ENCODE measurements around the gene KLK6. TPM values are rescaled to one million over a fixed set of nuclear protein-coding genes. Genes with fewer than 3 reads are reported as not detected.
A peak's percentile ranks its signal among the peaks of the same experiment; 100 is the strongest.

The KLK6 gene
- total RNA-seq (not detected), polyA plus RNA-seq (not detected)

- Mint-ChIP-seq H3K27ac (no peak within 1 kb of the TSS), H3K27me3 (peaks cover 23% of the 10 kb centered on the region)
Observed at GRCh38 chr19:50969413-50969760, at the start of gene KLK6. KLK6 (minus strand) TSS chr19:50969591; CDS start chr19:50968104, 1,487 bp downstream.

GRCh38 chr19:51018745-51019543 is 49.6 kb upstream of the KLK6 start:
- no peak for DNase-seq
- Mint-ChIP-seq H3K27me3 (peaks cover 73% of the 10 kb centered on the region), H3K4me1 (peaks cover 0 to 34% (median 10%) of the 10 kb centered on the region in 4 donors), H3K9me3 (peaks cover 0 to 6% (median 0%) of the 10 kb centered on the region in 7 donors), H3K36me3 (no peaks in the 10 kb centered on the region), H3K4me3 (peak overlapping the region in 2 of 4 donors; percentile 11 to 81), H3K27ac (no peak overlapping the region)
- no peak for ATAC-seq (ENCODE audit: low read depth in 2 of 2)
- H3K27ac ChIP-seq (ENCODE audit: insufficient read depth, low read length, poor library complexity, severe bottlenecking), result no peak overlapping the region
- no peaks in the 10 kb centered on the region for H3K9me3 ChIP-seq (ENCODE audit: control insufficient read depth in 2 of 2, low read length in 2 of 2)
- H3K4me3 ChIP-seq (ENCODE audit: low read depth, low read length), result no peak overlapping the region
- H3K4me1 ChIP-seq (ENCODE audit: control insufficient read depth, insufficient read depth, low read length, poor library complexity, severe bottlenecking), result peaks cover 11% of the 10 kb centered on the region
- no peaks in the 10 kb centered on the region for H3K27me3 ChIP-seq (ENCODE audit: control insufficient read depth, insufficient read depth, low read length)
- H3K36me3 ChIP-seq (ENCODE audit: control insufficient read depth, insufficient read depth, low read length), result no peaks in the 10 kb centered on the region

More at GRCh38 chr19:50969413-50969760, at the start of gene KLK6:
- Histone ChIP-seq H3K27ac (ENCODE audit: insufficient read depth, low read length, poor library complexity, severe bottlenecking) (no peak within 1 kb of the TSS), H3K4me1 (ENCODE audit: control insufficient read depth, insufficient read depth, low read length, poor library complexity, severe bottlenecking) (no peaks in the 10 kb centered on the region), H3K9me3 (ENCODE audit: control insufficient read depth in 2 of 2, low read length in 2 of 2) (no peaks in the 10 kb centered on the region), H3K4me3 (ENCODE audit: low read depth, low read length) (no peak within 1 kb of the TSS), H3K27me3 (ENCODE audit: control insufficient read depth, insufficient read depth, low read length) (no peaks in the 10 kb centered on the region), H3K36me3 (ENCODE audit: control insufficient read depth, insufficient read depth, low read length) (no peaks in the 10 kb centered on the region)
- Mint-ChIP-seq H3K4me3 (no peak within 1 kb of the TSS), H3K9me3 (no peaks in the 10 kb centered on the region), H3K36me3 (no peaks in the 10 kb centered on the region), H3K4me1 (no peaks in the 10 kb centered on the region)
- DNase-seq (no peak), ATAC-seq (ENCODE audit: low read depth in 2 of 2) (no peak)

GRCh38 chr19:51016798-51017683 is 47.6 kb upstream of the KLK6 start:
- Mint-ChIP-seq H3K27ac (no peak overlapping the region), H3K4me3 (peak overlapping the region in 2 of 4 donors; percentile 66 to 74)
- no peak for ATAC-seq (ENCODE audit: low read depth in 2 of 2)

GRCh38 chr19:51015691-51016267 is 46.4 kb upstream of the KLK6 start:
- Histone ChIP-seq H3K4me1 (ENCODE audit: control insufficient read depth, insufficient read depth, low read length, poor library complexity, severe bottlenecking) (peaks cover 11% of the 10 kb centered on the region), H3K4me3 (ENCODE audit: low read depth, low read length) (no peak overlapping the region), H3K36me3 (ENCODE audit: control insufficient read depth, insufficient read depth, low read length) (no peaks in the 10 kb centered on the region), H3K27me3 (ENCODE audit: control insufficient read depth, insufficient read depth, low read length) (no peaks in the 10 kb centered on the region), H3K27ac (ENCODE audit: insufficient read depth, low read length, poor library complexity, severe bottlenecking) (no peak overlapping the region), H3K9me3 (ENCODE audit: control insufficient read depth in 2 of 2, low read length in 2 of 2) (no peaks in the 10 kb centered on the region)
- DNase-seq (no peak), ATAC-seq (ENCODE audit: low read depth in 2 of 2) (no peak)
- Mint-ChIP-seq H3K27me3 (peaks cover 66% of the 10 kb centered on the region), H3K9me3 (peaks cover 0 to 6% (median 0%) of the 10 kb centered on the region in 7 donors), H3K4me3 (no peak overlapping the region), H3K27ac (peak overlapping the region in 1 of 3 donors; percentile 35), H3K4me1 (peaks cover 0 to 30% (median 6%) of the 10 kb centered on the region in 4 donors), H3K36me3 (no peaks in the 10 kb centered on the region)

More at GRCh38 chr19:51016798-51017683, 47.6 kb upstream of the KLK6 start:
- Mint-ChIP-seq H3K36me3 (no peaks in the 10 kb centered on the region), H3K9me3 (peaks cover 0 to 6% (median 0%) of the 10 kb centered on the region in 7 donors), H3K4me1 (peaks cover 0 to 34% (median 10%) of the 10 kb centered on the region in 4 donors), H3K27me3 (peaks cover 73% of the 10 kb centered on the region)
- peak in 1 of 3 donors; percentile 56 for DNase-seq
- Histone ChIP-seq H3K27me3 (ENCODE audit: control insufficient read depth, insufficient read depth, low read length) (no peaks in the 10 kb centered on the region), H3K4me1 (ENCODE audit: control insufficient read depth, insufficient read depth, low read length, poor library complexity, severe bottlenecking) (peaks cover 11% of the 10 kb centered on the region), H3K9me3 (ENCODE audit: control insufficient read depth in 2 of 2, low read length in 2 of 2) (no peaks in the 10 kb centered on the region), H3K4me3 (ENCODE audit: low read depth, low read length) (no peak overlapping the region), H3K36me3 (ENCODE audit: control insufficient read depth, insufficient read depth, low read length) (no peaks in the 10 kb centered on the region), H3K27ac (ENCODE audit: insufficient read depth, low read length, poor library complexity, severe bottlenecking) (no peak overlapping the region)

- Mint-ChIP-seq H3K4me3 (no peak overlapping the region), H3K36me3 (no peaks in the 10 kb centered on the region), H3K27me3 (peaks cover 63% of the 10 kb centered on the region), H3K4me1 (peaks cover 0 to 26% (median 6%) of the 10 kb centered on the region in 4 donors), H3K27ac (no peak overlapping the region), H3K9me3 (peaks cover 0 to 6% (median 0%) of the 10 kb centered on the region in 7 donors)
- no peaks in the 10 kb centered on the region for H3K9me3 ChIP-seq (ENCODE audit: control insufficient read depth in 2 of 2, low read length in 2 of 2)
- peaks cover 11% of the 10 kb centered on the region for H3K4me1 ChIP-seq (ENCODE audit: control insufficient read depth, insufficient read depth, low read length, poor library complexity, severe bottlenecking)
- ATAC-seq (ENCODE audit: low read depth in 2 of 2), result no peak
- H3K27ac ChIP-seq (ENCODE audit: insufficient read depth, low read length, poor library complexity, severe bottlenecking), result no peak overlapping the region
- H3K36me3 ChIP-seq (ENCODE audit: control insufficient read depth, insufficient read depth, low read length), result no peaks in the 10 kb centered on the region
- no peaks in the 10 kb centered on the region for H3K27me3 ChIP-seq (ENCODE audit: control insufficient read depth, insufficient read depth, low read length)
- no peak overlapping the region for H3K4me3 ChIP-seq (ENCODE audit: low read depth, low read length)
- no peak for DNase-seq
Observed at GRCh38 chr19:51014242-51014641, 44.9 kb upstream of the KLK6 start.

GRCh38 chr19:51012661-51013190 is 43.3 kb upstream of the KLK6 start:
- Histone ChIP-seq H3K9me3 (ENCODE audit: control insufficient read depth in 2 of 2, low read length in 2 of 2) (no peaks in the 10 kb centered on the region), H3K36me3 (ENCODE audit: control insufficient read depth, insufficient read depth, low read length) (no peaks in the 10 kb centered on the region), H3K4me1 (ENCODE audit: control insufficient read depth, insufficient read depth, low read length, poor library complexity, severe bottlenecking) (peaks cover 8% of the 10 kb centered on the region), H3K27me3 (ENCODE audit: control insufficient read depth, insufficient read depth, low read length) (no peaks in the 10 kb centered on the region), H3K27ac (ENCODE audit: insufficient read depth, low read length, poor library complexity, severe bottlenecking) (no peak overlapping the region), H3K4me3 (ENCODE audit: low read depth, low read length) (no peak overlapping the region)
- peaks cover 48% of the 10 kb centered on the region for H3K27me3 Mint-ChIP-seq
- peaks cover 0 to 19% (median 2%) of the 10 kb centered on the region in 4 donors for H3K4me1 Mint-ChIP-seq
- ATAC-seq (ENCODE audit: low read depth in 2 of 2) (no peak), DNase-seq (no peak)
- no peaks in the 10 kb centered on the region for H3K36me3 Mint-ChIP-seq
- no peak overlapping the region for H3K4me3 Mint-ChIP-seq
- H3K9me3 Mint-ChIP-seq, result peaks cover 0 to 4% (median 0%) of the 10 kb centered on the region in 7 donors
- no peak overlapping the region for H3K27ac Mint-ChIP-seq

- peaks cover 25% of the 10 kb centered on the region for H3K27me3 Mint-ChIP-seq
- H3K36me3 Mint-ChIP-seq, result no peaks in the 10 kb centered on the region
- H3K27ac Mint-ChIP-seq, result no peak overlapping the region
- DNase-seq (no peak), ATAC-seq (ENCODE audit: low read depth in 2 of 2) (no peak)
- Histone ChIP-seq H3K4me1 (ENCODE audit: control insufficient read depth, insufficient read depth, low read length, poor library complexity, severe bottlenecking) (no peaks in the 10 kb centered on the region), H3K36me3 (ENCODE audit: control insufficient read depth, insufficient read depth, low read length) (no peaks in the 10 kb centered on the region), H3K27ac (ENCODE audit: insufficient read depth, low read length, poor library complexity, severe bottlenecking) (no peak overlapping the region), H3K4me3 (ENCODE audit: low read depth, low read length) (no peak overlapping the region), H3K9me3 (ENCODE audit: control insufficient read depth in 2 of 2, low read length in 2 of 2) (no peaks in the 10 kb centered on the region), H3K27me3 (ENCODE audit: control insufficient read depth, insufficient read depth, low read length) (no peaks in the 10 kb centered on the region)
- no peak overlapping the region for H3K4me3 Mint-ChIP-seq
- peaks cover 0 to 2% (median 0%) of the 10 kb centered on the region in 7 donors for H3K9me3 Mint-ChIP-seq
- peaks cover 0 to 6% (median 0%) of the 10 kb centered on the region in 4 donors for H3K4me1 Mint-ChIP-seq
Observed at GRCh38 chr19:51010066-51010795, 40.8 kb upstream of the KLK6 start.
